ENCODE data around the gene LIFR.
"Not testable (repeated sequence)": the region's sequence is repeated elsewhere in the genome, so short reads cannot be mapped to it uniquely, and the experiment has no call there.

LIFR gene

DNA sequence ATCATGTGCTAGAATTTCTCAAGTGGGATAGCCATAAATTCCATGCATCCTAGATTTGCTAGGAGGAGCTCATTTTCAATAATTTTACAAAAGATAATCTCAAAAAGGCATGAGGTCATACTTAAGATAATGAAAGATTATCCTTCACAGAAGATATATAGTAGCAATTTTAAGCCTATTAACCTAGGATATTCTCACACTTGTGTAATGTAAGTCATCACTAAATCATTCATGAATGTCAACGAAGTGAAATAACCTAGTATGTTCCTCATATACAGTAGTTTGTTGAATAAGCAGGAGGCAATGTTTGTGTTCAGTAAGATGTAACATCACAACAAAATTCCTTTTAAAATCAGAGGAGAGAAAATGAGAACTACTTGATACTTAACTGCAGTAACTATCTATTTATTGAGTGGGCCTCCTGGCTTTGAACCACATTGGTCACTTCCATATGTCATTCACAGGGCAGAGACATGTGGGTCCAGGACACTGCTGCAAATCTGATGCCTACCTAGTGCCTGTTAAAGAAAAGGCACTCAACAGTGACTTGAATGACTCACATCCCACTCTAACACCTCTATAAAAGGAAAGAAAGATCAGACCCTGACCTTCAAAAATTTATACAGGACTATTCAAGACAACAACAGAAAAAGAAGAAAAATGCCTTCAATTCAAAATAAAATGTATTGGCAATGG is 8.2 kb downstream of the LIFR start:
- no peak for DNase-seq

DNA sequence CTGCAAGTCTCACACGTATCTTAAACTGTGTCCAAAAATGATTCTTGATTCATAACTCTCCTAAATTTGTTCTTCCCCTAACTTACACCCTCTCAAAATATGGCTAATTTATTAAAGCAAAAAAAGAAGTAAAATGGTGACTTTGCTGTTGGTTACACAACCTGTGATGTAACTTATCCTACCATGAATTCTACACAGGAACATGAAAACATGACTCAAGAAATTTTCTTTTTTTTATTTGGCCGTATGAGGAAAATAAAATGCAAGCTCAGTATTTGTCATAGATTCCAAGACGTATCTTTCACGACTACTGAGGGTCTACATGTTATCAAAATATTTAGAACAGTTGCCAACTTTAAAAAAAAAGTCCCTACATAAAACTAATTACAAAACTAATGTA is 9.2 kb downstream of the LIFR start:
- no peak for DNase-seq

DNA sequence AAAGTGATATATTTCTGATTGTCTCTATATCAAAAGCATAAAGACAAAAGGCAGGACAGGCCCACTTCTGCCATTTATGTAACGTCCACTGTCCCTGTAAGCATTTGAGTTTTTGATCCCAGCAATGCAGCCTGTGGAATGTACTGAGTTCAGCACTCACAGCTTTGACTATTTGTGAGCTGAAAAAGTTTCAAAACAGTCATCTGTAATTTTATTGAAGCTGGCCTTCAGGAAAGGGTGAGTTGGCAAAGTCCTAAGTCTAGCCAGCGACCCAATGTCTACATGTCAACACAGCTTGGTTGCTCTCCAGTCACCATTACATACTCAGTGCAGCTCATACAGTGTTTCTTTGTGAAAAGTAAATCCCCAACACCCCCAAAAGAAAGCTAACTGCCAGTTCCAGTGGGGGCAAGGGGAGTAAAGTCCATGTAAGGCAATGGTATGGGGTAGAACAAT is 9.7 kb downstream of the LIFR start:
- no peak for DNase-seq

DNA sequence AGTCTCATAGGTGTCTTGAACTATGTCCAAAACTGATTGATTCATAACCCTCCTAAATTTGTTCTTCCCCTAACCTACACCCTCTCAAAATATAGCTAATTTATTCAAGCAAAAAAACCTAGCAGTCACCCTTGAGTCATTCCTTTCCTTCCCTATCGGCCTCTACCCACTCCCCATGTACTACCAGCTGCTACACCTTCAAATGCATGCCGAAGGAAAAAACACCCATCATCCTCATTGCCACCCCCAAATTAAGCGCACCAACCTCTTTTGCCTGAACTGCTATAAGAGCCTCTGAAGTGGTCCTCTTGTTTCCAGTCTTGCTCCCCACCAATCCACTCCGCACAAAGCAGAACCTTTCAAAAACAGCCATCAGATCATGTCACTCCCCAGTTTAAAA is 12.6 kb downstream of the LIFR start:
- DNase-seq, result no peak

DNA sequence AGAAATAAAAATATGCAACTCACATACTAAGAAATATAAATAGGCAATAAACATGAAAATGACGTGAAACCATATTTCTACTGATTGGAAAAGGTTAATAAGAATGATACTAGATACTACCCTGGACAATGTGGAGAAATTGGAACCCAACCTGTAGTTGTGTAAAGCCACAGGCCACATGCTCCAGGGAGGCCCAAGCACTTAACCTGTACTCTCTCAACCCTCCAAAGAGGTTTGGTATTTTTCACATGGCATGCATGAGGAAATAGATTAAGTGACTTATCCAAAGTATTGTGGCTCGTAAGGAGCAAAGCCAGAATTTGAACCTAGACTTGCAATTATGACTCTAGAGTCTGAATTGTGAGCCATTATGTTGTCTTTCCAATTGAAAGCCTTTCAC is 13.4 kb downstream of the LIFR start:
- no peak for DNase-seq

DNA sequence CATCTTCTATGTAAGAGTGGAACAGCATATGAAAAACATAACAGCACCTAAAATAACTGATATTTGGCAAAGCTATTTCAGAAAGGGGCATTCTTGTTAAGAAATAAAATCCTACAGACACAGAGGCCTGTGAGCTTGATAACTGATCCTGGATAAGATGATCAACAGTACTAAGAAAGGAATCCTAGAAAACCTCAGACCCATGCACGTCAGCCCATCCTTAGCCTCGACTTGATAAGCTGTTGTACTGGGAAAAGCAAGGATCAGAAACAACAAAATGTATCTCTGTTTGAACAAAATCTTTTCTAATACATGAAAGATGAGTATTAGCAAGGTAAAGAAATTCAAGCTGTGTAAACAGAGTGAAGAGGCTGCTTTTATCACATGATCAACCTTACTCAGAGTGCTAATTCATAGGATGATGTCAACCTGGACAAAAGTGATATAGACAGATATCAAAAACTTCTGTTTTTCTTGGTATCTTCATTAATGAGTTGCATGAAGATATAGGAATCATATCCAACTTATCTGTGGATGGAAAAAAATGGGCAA is 15.2 kb downstream of the LIFR start:
- DNase-seq, result no peak

DNA sequence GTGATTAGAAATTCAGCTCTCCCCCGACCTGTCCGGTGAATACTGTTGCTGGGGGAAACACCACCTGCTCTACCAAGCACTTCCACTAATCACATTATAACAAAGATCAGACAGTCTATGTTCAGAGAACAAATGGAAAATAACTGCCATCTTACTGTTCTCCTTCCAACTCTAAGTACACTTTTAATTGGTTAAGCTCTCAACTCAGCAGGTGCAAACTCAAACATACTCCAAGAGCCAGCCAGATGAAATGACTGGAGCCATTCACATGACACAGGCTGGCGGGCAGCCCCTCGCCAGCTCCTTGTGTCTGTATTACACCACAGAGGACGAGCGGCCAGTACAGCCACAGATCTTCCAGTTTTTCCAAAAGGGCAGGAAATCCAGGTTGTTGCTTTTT is 16.1 kb downstream of the LIFR start:
- DNase-seq, result no peak

DNA sequence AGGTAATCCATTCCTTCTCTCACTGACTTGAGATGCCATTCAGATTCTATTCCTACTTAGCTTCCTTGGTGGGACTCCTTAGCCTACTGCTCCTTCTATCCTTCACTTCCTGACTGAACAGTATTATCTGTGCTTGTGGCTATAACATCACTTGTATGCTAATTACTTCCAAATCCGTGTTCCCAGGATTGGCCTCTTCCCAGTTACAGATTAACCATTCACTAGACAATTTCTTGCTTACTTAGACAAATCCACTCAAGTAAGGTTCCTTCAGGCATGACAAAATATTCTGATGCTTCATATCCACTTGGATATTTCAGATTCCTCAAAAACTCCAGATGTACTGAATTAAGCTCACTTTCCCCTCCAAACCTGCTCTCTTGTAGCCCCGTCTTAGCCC is 18.3 kb downstream of the LIFR start:
- DNase-seq, result no peak

DNA sequence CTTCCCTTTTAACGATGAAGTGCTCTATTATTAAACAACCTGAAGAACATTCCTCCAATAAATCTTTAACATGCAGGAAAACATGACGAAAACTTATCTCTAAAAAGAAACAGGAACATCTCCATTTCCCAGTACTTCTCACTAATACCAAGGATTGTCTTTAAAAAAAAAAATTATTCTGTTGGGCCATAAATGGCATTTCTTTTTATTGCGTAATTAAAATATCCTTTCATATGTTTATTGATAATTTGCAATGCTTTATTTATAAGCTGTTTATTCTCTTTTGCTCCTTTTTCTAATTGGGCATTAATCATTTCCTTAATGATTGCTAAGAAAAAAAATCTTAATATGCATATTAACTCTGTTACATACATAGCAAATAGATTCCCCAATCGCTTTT is 18.9 kb downstream of the LIFR start:
- DNase-seq, result no peak

DNA sequence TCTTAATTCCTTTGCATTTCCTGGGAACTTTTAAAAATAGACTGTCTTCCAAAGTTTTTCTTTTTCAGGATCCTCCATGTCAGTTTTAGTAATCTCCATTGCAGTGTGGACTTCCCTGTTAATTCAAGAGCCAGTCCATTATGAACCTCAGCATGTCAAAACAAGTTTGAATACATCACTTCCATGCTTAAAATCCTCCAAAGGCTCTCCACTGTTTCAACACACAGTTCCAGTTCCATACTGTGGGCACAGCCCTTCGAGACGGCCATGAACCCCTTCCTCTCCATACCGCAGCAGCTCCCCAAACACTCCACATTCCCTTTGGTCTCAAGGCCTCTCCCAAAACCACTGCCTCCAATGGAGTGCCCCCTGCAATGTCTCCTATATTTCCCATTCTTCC is 19.5 kb downstream of the LIFR start:
- DNase-seq, result no peak

DNA sequence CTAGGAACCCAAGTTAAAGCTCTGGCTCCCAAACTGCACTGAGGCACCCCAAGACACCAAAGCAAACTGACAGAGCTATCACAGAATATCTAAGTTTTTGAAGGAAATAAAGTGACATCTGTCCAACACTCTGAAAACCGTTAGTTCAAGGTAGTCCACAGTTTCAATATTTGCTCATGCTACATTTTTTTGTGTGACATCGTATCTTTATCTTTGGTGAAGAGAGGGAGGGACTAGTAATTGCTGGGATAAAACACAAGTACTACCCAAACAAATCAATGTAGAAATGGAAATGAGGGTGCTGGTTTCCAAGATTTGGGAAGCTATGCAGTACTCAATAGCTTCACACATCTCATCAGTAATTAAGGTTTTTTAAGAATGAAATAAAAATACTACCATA is 20.6 kb downstream of the LIFR start:
- DNase-seq, result no peak

DNA sequence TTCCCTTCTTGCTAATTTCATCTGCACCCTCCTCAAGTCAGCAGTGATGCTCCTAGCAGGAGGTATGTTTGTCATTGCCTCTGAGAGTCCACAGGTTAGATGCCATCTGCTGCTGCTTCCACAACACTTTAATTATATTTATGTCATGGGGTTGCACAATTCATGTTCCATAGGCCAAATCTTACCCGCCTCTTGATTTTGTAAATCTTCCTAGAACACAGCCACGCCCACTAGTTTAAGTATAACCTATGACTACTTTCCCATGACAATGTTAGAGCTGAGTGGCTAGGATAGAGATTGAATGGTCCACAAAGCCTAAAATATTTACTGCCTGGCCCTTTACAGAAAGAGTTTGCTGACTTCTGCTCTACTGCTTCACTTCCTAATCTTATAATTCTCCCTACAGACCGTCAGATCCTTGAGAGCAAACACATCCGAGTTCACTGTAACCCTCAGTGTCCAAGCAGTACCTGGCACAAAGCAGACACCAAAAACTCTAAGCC is 21.1 kb downstream of the LIFR start:
- DNase-seq, result no peak

DNA sequence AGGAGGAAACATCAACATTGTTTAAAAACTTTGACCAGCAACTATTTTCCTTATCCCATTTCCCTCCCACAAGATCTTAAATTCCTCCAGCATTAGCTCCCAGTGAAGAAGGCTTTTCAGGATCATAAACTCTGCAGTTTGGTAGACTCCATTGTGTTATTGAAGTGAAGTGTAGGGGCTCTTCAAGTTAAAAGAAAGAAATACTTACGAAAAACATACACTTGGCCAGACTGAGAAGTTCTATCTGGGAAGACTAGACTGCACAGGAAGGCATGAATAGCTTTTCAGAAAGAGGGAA is 22.3 kb downstream of the LIFR start:
- no peak for DNase-seq

DNA sequence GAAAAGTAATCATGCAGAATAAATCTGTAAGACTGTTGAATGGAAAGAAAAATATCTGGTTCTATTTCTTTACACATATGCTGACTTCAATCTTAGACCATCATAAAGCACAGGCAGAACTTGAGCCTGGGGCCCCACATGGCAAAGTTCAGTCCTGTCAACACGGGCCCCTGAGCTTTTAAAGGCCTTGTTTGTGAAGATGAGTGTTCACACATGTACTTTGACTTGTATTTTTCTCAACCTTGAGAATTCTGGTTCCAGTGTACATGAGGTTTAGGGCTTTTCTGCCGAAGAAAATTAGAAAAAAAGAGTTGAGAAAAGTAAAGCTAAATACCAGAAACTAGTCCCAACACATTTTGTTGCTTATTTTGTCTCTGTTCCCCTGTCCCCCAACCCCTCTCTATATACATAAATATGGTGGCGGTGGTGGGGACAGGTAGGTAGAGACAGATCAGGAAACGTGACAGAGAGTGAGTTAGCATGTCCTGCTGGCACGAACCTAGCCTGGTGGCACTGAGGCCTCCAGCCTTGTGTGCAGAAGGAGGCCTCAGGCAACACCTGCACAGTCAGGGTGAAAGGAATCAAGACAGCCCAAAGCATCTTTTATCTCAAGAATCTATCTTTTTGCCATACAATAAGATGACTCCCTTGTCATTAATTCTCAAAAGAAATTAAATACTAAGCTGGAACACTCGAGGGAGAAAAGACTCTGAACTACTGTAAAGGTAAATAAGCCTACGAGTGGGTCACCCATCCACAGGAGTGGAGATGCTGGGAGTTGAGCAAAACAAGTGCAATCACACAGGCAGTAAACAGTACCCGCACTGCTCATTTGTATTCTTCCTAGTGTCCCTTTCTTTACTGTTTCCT is 22.9 kb downstream of the LIFR start:
- no peak for DNase-seq

DNA sequence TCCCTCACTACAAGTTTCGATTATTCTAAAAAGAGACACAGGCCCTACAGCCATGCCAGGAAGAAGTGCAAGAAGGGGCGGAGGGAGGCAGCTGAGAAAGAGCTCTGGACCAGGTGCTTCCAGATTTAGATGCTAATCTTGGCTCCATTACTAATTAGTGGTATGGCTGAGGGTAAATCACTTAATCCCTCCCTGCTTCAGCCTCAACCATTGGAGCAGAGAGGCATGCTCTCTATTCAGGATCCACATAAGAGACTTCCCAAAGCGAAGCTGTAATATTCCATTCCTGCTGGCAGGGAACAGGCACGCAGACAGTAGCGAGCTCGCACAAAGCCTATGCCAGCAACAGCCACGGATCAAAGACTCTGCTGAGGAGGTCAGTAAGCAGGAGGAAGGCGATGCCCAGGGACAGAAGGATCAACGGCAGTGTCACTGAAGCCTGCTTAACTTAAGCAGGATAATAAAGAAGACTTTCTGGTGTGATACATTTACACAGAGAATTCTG is 24.2 kb downstream of the LIFR start:
- DNase-seq, result no peak

DNA sequence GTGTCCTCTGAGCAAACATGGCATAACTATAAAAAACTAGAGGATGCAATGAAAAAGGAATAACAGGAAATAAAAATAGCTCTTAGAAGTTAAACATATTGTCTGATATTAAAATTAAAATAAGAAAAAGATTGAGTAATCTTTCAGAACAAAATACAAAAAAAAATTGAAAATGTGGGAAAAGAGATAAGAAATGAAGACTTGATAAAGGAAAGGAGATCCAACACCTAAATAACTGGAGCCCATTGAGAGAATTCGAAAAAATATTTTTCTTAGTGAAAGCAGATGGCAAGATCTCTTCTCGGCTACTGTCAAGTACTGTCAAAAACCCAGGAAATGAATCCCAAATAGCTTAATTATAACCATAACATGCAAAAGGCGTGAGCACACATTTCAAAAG is 24.9 kb downstream of the LIFR start:
- DNase-seq, result no peak

DNA sequence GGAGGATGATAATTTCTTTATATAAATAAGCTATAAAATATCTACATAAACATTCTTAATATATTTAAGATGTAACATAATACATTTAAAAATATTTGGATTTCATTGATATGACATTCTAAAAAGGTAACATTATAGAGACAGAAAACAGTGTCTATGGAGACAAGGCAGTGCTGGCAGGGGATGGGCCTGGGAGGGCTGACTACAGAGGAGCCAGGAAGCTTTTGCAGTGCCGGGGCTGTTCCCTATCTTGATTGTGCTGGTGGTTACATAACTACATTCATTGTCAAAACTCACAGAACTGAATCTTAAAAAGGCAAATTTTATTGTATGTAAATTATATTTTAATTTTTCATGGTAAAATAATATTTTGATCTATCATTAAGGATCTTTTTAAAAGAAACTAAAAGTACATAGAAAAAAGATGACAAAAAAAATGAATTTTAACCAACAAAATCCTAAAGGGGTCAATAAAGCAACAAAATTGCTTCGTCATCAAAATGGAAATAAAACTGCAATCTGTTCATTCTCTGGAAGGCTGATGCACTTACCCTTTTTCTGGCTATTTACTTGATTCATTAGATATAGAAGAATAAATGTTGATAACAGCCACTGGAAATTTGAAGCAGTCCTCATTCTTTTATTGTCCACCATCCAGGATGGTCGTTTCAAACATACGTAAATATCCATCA is 26.3 kb downstream of the LIFR start:
- no peak for DNase-seq

DNA sequence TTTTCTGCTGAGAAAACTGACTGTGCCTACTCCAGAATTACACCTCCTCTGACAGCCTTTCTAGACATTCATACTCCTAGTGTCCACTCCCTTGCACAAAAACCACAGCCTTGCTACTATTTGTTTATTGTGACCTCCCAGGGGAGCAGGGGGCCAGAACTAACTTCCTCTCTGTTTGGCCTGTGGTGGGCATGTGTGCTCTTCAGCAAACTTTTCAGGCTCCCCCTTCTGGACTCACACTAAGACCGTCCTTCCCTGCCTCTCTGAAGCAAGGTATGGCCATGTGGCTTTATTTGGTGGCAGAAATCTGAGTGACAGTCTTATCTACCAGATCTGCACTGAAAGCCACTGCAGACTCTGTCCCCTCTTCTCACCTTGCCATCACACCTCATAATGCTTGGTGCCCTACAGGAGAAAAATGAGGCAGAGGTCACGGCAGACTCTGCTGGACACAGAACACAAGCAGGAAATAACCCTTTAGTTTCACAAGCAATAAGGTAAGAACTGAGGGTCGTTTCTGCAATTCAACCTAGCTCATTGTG is 28.2 kb downstream of the LIFR start:
- no peak for DNase-seq

DNA sequence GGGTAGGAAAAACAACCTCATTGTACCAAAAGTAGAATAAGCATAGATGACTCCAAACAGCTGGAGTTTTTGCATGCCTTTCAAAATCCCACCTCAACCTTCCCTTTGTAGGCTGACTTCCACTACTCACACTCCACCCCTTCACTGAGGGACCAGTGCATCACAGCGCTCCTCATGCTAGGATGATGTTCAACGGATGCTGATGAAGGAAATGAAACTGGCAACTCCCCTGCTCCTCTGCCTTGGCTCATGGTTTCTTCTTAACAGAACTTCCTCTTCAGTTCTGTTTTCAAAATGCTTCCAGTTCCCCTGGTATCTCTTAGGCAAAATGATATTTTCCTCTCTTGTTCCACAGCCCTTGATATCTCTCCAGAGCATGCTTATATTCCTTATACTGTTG is 29.0 kb downstream of the LIFR start:
- peak; percentile 2 to 48 (median 21) for DNase-seq

DNA sequence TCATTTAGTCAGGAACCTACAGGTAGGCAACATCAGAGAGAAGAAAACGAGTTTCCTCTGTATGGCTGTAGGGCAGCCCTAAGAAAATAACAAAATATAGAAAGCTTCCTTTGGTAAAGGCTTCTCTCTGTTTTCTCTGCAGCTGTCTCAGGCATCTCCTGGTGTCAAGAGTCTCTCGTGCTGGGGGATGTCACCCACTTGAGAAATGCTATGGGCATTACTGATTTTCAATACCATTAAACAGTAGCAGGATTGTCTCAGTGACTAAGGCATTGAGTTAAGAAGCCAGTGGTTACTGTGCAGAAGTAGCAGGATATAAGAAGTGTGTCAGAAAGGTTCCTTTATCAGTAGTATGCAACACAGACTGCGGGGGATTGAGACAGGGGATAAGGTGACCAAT is 32.4 kb downstream of the LIFR start:
- DNase-seq, result no peak

DNA sequence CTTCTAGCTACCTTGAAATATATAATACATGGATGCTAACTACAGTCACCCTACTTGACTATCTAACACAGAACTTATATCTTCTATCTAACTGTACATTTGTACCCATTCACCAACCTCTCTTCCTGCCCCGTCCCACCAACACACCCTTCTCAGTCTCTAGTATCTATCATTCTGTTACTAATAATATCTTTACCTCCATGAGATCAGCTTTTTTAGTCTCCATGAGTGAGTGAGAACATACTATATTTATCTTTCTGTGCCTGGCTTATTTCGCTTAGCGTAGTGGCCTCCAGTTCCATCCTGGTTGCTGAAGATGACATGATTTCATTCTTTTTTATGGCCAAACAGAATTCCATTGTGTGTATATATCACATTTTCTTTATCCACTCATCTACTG is 37.0 kb downstream of the LIFR start:
- no peak for DNase-seq

DNA sequence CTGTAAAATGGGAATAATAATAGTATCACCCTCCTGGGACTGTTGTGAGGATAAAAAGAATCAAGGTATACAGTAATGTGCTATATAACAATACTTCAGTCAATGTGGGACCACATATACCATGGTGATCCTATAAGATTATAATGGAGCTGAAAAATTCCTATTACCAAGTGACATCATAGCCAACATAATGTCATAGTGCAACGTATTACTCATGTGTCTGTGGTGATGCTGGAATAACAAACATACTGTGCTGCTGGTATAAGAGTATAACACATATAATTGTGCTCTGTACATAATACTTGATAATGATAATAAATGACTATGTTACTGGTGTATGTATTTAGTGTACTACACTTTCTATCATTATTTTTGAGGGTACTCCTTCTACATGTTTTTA is 38.1 kb downstream of the LIFR start:
- no peak for DNase-seq

DNA sequence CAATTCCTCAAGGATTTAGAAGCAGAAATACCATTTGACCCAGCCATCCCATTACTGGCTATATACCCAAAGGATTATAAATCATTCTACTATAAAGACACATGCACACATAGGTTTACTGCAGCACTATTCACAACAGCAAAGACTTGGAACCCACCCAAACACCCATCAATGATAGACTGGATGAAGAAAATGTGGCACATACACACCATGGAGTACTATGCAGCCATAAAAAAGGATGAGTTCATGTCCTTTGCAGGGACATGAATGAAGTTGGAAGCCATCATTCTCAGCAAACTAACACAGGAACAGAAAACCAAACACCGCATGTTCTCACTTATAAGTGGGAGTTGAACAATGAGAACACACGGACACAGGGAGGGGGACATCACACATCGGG is 39.8 kb downstream of the LIFR start:
- DNase-seq, result not testable (repeated sequence)
